Upper lobe of left lung (tissue), 6 donors: ENCODE measurements around the gene SDK1. TPM values are rescaled to one million over a fixed set of nuclear protein-coding genes. Genes with fewer than 3 reads are reported as not detected.

Experiments
- ATAC-seq, 2 donors: fragments of 200-7000 bp; cut with Tn5 transposase; one replicate each; pipeline ENCODE4 v1.9.1; 2022; ENCODE audit warnings: mild to moderate bottlenecking in 2 of 2, moderate library complexity in 2 of 2; ENCODE audit not compliant: low FRiP score in 2 of 2
- DNase-seq, 2 donors: peaks; one replicate each; pipeline ENCODE4 v3.0.0-alpha.2; 2019 to 2020
- H3K27ac ChIP-seq, 4 donors: fragments of 200-600 bp; sonication (generic); one replicate each; pipeline ENCODE4 v1.5.1; 2016 to 2019
- H3K27me3 ChIP-seq, 4 donors: fragments of 200-600 bp; sonication (generic); one replicate each; pipeline ENCODE4 v1.5.1; 2017 to 2019
- H3K36me3 ChIP-seq, 4 donors: fragments of 200-600 bp; sonication (generic); one replicate each; pipeline ENCODE4 v1.5.1; 2016 to 2019
- H3K4me1 ChIP-seq, 4 donors: fragments of 200-600 bp; sonication (generic); one replicate each; pipeline ENCODE4 v1.5.1; 2018 to 2019
- H3K4me3 ChIP-seq, 4 donors: fragments of 200-600 bp; sonication (generic); one replicate each; pipeline ENCODE4 v1.5.1; 2017 to 2019; ENCODE audit warnings: mild to moderate bottlenecking in 2 of 4, moderate library complexity in 1 of 4
- H3K9me3 ChIP-seq, 4 donors: fragments of 200-600 bp; sonication (generic); one replicate each; pipeline ENCODE4 v1.5.1; 2018 to 2019
- EP300 ChIP-seq, 4 donors: sonication (generic); formaldehyde crosslinking; IDR thresholded peaks; one replicate each; pipeline ENCODE4 v1.5.1; 2017; ENCODE audit warnings: antibody characterized with exemption in 4 of 4, control low read depth in 2 of 4
- POLR2A ChIP-seq, 4 donors: fragments of 450-650 bp; IDR thresholded peaks; one replicate each; pipeline ENCODE4 v1.5.1; 2016 to 2017; ENCODE audit warnings: antibody characterized with exemption in 4 of 4, mild to moderate bottlenecking in 2 of 4
- POLR2AphosphoS5 ChIP-seq, 2 donors: sonication (generic); formaldehyde crosslinking; IDR thresholded peaks; one replicate each; pipeline ENCODE4 v1.5.1; 2017; ENCODE audit warnings: antibody characterized with exemption in 2 of 2
- WGBS, 2 donors: methylation state at CpG; one replicate each; pipeline ENCODE4 v1.1.5; 2017 to 2018; 5-methylcytosine and 5-hydroxymethylcytosine counted together
- total RNA-seq, 6 donors: library from RNA; depleted of rRNA in 4 of 6; stranded (reverse); fragments of >200 nt in 4 of 6; gene quantifications; one replicate each; pipeline versions ENCODE4 v1.1.0 to v1.2.1, GENCODE V29; 2016 to 2021
- TF ChIP-seq, protein P1 (sequence below), 6 experiments: fragments of 450-650 bp in 4 of 6; fragments of 200-600 bp in 2 of 6; sonication (generic) in 2 of 6; IDR thresholded peaks; one replicate each; pipeline ENCODE4 v1.5.1; 2016 to 2019; ENCODE audit warnings: antibody characterized with exemption in 6 of 6
- donor health status: DM: no; HTN: no; CAD: no; lungs with moderate emphysema.
- donor health status: DM: no; HTN: yes; CAD: no; lungs with severe emphysema.

The SDK1 gene
- total RNA-seq, 6 donors from 2014 or later = 9.3 to 90.1 (median 11.8) TPM

DNA sequence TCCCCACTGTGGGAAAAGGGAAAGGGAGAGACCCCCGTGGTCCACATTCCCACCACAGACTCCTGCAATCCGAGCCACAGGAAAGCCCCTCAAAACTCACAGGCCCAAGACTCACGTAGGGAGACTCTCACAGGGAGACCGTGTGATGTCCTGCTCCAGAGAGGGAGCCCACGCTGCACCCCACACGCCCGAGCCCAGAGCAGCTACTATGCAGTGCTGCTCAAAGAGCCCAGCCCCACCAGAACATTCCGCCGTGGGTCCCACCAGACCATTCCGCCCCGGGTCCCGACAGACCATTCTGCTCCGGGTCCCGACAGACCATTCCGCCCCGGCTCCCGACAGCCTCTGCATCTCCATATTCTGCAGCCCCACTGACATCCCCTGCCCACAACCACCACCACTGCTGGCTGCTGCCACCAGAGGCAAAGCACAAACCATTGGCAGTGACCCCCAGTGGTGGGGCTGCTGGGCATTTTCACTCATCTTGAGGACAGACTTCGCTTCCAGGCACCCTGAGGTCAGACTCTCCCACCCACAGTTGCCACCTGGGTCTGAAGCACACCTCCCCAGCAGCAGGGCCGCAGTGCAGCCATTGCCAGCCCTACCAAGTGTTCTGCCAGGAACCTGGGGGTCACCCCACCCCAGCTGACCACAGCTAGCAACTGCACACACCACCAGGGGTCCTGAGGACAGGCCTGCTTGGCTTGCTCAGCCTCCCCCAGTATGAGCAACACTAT lies 755.7 kb downstream of the SDK1 start:
- peak in 1 of 2 donors; percentile 53 for ATAC-seq
- Histone ChIP-seq H3K27me3 (no peaks in the 10 kb centered on the region), H3K4me1 (no peaks in the 10 kb centered on the region), H3K27ac (no peak overlapping the region), H3K36me3 (no peaks in the 10 kb centered on the region), H3K9me3 (peaks cover 0 to 3% (median 0%) of the 10 kb centered on the region in 4 donors), H3K4me3 (no peak overlapping the region)
- peak in 1 of 2 donors; percentile 49 for DNase-seq
- WGBS, 2 donors = 92 to 98% methylated on average over 17 to 19 of the region's 19 CpGs
- TF ChIP-seq, protein P1, sequence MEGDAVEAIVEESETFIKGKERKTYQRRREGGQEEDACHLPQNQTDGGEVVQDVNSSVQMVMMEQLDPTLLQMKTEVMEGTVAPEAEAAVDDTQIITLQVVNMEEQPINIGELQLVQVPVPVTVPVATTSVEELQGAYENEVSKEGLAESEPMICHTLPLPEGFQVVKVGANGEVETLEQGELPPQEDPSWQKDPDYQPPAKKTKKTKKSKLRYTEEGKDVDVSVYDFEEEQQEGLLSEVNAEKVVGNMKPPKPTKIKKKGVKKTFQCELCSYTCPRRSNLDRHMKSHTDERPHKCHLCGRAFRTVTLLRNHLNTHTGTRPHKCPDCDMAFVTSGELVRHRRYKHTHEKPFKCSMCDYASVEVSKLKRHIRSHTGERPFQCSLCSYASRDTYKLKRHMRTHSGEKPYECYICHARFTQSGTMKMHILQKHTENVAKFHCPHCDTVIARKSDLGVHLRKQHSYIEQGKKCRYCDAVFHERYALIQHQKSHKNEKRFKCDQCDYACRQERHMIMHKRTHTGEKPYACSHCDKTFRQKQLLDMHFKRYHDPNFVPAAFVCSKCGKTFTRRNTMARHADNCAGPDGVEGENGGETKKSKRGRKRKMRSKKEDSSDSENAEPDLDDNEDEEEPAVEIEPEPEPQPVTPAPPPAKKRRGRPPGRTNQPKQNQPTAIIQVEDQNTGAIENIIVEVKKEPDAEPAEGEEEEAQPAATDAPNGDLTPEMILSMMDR (IDR thresholded peaks at IDR 0.05) = no peak
- no peak for TF ChIP-seq POLR2A (IDR thresholded peaks at IDR 0.05)
- TF ChIP-seq EP300 (IDR thresholded peaks at IDR 0.05) = no peak
- no peak for TF ChIP-seq POLR2AphosphoS5 (IDR thresholded peaks at IDR 0.05)

DNA sequence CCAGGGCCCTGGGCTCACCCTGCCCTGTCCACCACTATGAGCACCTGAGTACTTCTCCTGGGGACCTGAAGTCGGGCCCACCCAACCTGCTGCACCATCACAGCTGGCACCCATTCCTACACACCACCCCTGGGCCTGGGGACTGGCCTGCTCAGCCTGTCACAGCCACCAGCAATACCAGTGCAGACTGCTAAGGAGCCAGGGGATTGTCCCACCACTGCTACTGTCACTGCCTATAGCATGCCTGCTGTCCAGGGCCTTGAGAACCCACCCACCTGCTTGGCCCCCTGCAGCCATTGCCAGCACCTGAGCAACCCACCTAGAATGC lies 756.2 kb downstream of the SDK1 start:
- 100% methylated on average over 1 of the region's 1 CpG; no CpG with 5 or more reads in 1 of the 2 donors for WGBS, 2 donors
- no peaks in the 10 kb centered on the region for H3K27me3 ChIP-seq
- no peak for TF ChIP-seq POLR2AphosphoS5 (IDR thresholded peaks at IDR 0.05)
- no peak for TF ChIP-seq EP300 (IDR thresholded peaks at IDR 0.05)
- no peak for TF ChIP-seq POLR2A (IDR thresholded peaks at IDR 0.05)
- no peak for DNase-seq
- peaks cover 0 to 3% (median 0%) of the 10 kb centered on the region in 4 donors for H3K9me3 ChIP-seq
- H3K27ac ChIP-seq = no peak overlapping the region
- no peaks in the 10 kb centered on the region for H3K36me3 ChIP-seq
- H3K4me3 ChIP-seq = no peak overlapping the region
- H3K4me1 ChIP-seq = no peaks in the 10 kb centered on the region
- ATAC-seq = no peak

DNA sequence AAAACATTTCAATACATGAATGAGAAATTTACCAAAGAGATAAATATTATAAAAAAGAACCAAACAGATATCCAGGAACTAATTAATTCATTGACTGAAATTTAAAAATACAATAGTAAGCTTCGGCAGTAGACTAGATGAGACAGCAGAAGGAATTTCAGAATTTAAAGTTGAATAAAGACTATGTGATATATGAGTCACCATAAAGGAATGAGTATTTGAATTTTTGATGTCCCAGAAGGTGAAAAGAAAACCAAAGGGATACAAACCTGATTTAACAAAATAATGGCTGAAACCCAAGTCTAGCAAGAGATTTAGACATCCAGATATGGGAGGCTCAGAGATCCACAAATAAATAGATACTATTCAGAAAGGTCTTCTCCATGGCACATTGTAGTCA lies 757.1 kb downstream of the SDK1 start:
- WGBS, 2 donors = 91 to 92% methylated on average over 1 of the region's 1 CpG
- ATAC-seq (no peak), DNase-seq (no peak)
- no peak overlapping the region for H3K27ac ChIP-seq
- no peaks in the 10 kb centered on the region for H3K27me3 ChIP-seq
- no peaks in the 10 kb centered on the region for H3K36me3 ChIP-seq
- H3K9me3 ChIP-seq = peaks cover 0 to 3% (median 0%) of the 10 kb centered on the region in 4 donors
- no peak overlapping the region for H3K4me3 ChIP-seq
- no peaks in the 10 kb centered on the region for H3K4me1 ChIP-seq
- TF ChIP-seq POLR2AphosphoS5 (IDR thresholded peaks at IDR 0.05) = no peak
- TF ChIP-seq, protein P1 (IDR thresholded peaks at IDR 0.05) = no peak
- TF ChIP-seq EP300 (IDR thresholded peaks at IDR 0.05) = no peak
- no peak for TF ChIP-seq POLR2A (IDR thresholded peaks at IDR 0.05)

DNA sequence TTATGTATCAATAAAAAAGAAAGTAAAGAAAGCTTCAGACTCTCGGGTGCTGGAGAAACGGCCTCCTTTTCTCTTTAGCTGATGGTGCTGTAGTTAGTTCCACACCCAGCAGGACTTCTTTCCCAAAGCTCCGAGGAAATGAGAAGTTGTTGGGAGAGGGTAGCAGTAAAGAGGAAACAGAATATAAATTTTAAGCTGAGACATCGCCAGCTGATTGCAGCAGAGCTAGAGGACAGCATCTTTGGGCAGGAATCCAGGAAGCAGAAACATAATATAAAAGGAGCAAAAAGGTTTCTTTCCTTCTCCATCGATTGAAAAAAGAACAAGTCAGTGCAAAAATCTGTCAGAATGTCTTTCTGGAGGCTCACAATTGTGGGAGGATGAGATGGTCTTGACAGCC lies 764.1 kb downstream of the SDK1 start:
- no peaks in the 10 kb centered on the region for H3K9me3 ChIP-seq
- no peaks in the 10 kb centered on the region for H3K27me3 ChIP-seq
- no peak overlapping the region for H3K27ac ChIP-seq
- H3K4me3 ChIP-seq = no peak overlapping the region
- no peaks in the 10 kb centered on the region for H3K4me1 ChIP-seq
- WGBS, 2 donors = 24 to 28% methylated on average over 5 of the region's 5 CpGs
- DNase-seq (no peak), ATAC-seq (no peak)
- no peak for TF ChIP-seq EP300 (IDR thresholded peaks at IDR 0.05)
- TF ChIP-seq POLR2AphosphoS5 (IDR thresholded peaks at IDR 0.05) = no peak
- TF ChIP-seq, protein P1 (IDR thresholded peaks at IDR 0.05) = no peak
- TF ChIP-seq POLR2A (IDR thresholded peaks at IDR 0.05) = no peak
- H3K36me3 ChIP-seq = no peaks in the 10 kb centered on the region

DNA sequence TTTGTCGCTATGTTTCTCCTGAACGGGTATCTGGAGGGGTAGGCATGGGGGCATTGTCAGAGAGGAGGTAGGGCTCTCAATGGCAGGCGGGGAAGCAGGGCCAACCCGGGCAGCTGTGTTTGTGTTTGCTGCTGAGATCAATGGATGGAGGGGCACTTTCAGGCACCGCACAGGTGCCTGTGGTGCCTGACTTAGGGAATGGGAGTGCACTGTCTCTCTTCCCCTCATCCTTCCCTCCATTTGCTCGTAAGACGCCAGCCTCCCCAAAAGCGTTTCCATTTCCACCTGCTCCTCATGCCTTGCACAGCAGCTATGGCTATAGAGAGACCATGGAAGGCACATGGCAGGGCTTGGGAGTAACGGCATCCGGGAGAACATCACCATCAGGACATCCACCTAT lies 765.2 kb downstream of the SDK1 start:
- no peaks in the 10 kb centered on the region for H3K27me3 ChIP-seq
- TF ChIP-seq POLR2AphosphoS5 (IDR thresholded peaks at IDR 0.05) (no peak), EP300 (IDR thresholded peaks at IDR 0.05) (no peak), POLR2A (IDR thresholded peaks at IDR 0.05) (no peak)
- TF ChIP-seq, protein P1 (IDR thresholded peaks at IDR 0.05) = no peak
- no peak for DNase-seq
- H3K27ac ChIP-seq = no peak overlapping the region
- H3K4me3 ChIP-seq = no peak overlapping the region
- no peaks in the 10 kb centered on the region for H3K36me3 ChIP-seq
- H3K9me3 ChIP-seq = no peaks in the 10 kb centered on the region
- H3K4me1 ChIP-seq = no peaks in the 10 kb centered on the region
- no peak for ATAC-seq
- WGBS, 2 donors = 74 to 88% methylated on average over 10 of the region's 10 CpGs
